GM10248 (cell line): Measurements from ENCODE around the gene MAP4K2.

Experiments used
- CTCF ChIA-PET: fragments of 300-600 bp; sonication (Branson Sonifier 250); formaldehyde crosslinking; extraction: SDS; loops from one replicate; lab custom pipeline; 2021; ENCODE audit warnings: antibody characterized with exemption; lab: Yijun Ruan, JAX
- POLR2A ChIA-PET: fragments of 350-650 bp; sonication (Branson Sonifier 250); formaldehyde crosslinking; extraction: SDS; loops from one replicate; lab custom pipeline; 2020; ENCODE audit warnings: antibody characterized with exemption; lab: Yijun Ruan, JAX
- DNase-seq: peaks from one replicate; pipeline ENCODE4 v3.0.0; 2012; ENCODE audit errors: extremely low spot score
- CTCF ChIP-seq: IDR thresholded peaks from 2 replicates; pipeline ENCODE4 v1.5.1; 2012; ENCODE audit warnings: mild to moderate bottlenecking, low read depth; ENCODE audit errors: extremely low read depth, missing control alignments, control extremely low read depth

The MAP4K2 gene

GRCh38 chr11:64776425-64776824 lies 26.6 kb downstream of the MAP4K2 start:
- DNase-seq: no peak
- TF ChIP-seq CTCF: no peak
- ChIA-PET CTCF (interaction anchor here (0.7 to 3.6 kb wide), 5 partner anchors 9 to 88 kb away, joined by 3 to 13 read pairs (median 3); no protein-coding TSS in a partner anchor), POLR2A (no interaction called here)

GRCh38 chr11:64774144-64774543 lies 28.9 kb downstream of the MAP4K2 start:
- no peak for DNase-seq
- ChIA-PET CTCF (interaction anchor here (0.8 to 1.4 kb wide), 3 partner anchors 10 to 12 kb away, joined by 3 read pairs; no protein-coding TSS in a partner anchor), POLR2A (interaction anchor here (0.6 to 1.1 kb wide), 5 partner anchors 11 to 670 kb away, joined by 3 to 5 read pairs (median 4); partner anchors contain the start of genes PYGM and RASGRP2)
- no peak for TF ChIP-seq CTCF

- ChIA-PET POLR2A (interaction anchor here (0.6 to 2.4 kb wide), 4 partner anchors 9 to 105 kb away, joined by 3 to 10 read pairs (median 6); partner anchors contain the start of gene EHD1), CTCF (interaction anchor here (1.1 to 2.4 kb wide), 6 partner anchors 12 to 242 kb away, joined by 3 to 7 read pairs (median 6); partner anchors contain the start of genes PYGM and RASGRP2)
- TF ChIP-seq CTCF: no peak
- DNase-seq: peak; percentile 24
Observed at GRCh38 chr11:64772303-64773018, 30.6 kb downstream of the MAP4K2 start.

GRCh38 chr11:64771861-64772260 lies 31.2 kb downstream of the MAP4K2 start:
- ChIA-PET POLR2A (interaction anchor here (0.7 to 2.4 kb wide), 3 partner anchors 8 to 106 kb away, joined by 3 to 10 read pairs (median 7); partner anchors contain the start of gene EHD1), CTCF (interaction anchor here (1.1 to 2.4 kb wide), 7 partner anchors 10 to 243 kb away, joined by 3 to 7 read pairs (median 3); partner anchors contain the start of gene PYGM)
- no peak for TF ChIP-seq CTCF
- DNase-seq: peak; percentile 42

GRCh38 chr11:64770120-64770519 lies 32.9 kb downstream of the MAP4K2 start:
- CTCF ChIA-PET: interaction anchor here (2.4 kb wide), 1 partner anchor 23 kb away, joined by 7 read pairs; no protein-coding TSS in a partner anchor
- DNase-seq: no peak

More at GRCh38 chr11:64770120-64770519, 32.9 kb downstream of the MAP4K2 start:
- TF ChIP-seq CTCF: no peak
- POLR2A ChIA-PET: interaction anchor here (1.0 to 1.6 kb wide), 2 partner anchors 9 to 10 kb away, joined by 3 to 4 read pairs; no protein-coding TSS in a partner anchor
